ENCODE measurements around the gene ELOVL2. TPM values are rescaled to one million over a fixed set of nuclear protein-coding genes. Genes with fewer than 3 reads are reported as not detected.

Gene ELOVL2
- total RNA-seq, 4 donors from 2014 or later, result 0.60 to 2.2 (median 1.3) TPM

DNA sequence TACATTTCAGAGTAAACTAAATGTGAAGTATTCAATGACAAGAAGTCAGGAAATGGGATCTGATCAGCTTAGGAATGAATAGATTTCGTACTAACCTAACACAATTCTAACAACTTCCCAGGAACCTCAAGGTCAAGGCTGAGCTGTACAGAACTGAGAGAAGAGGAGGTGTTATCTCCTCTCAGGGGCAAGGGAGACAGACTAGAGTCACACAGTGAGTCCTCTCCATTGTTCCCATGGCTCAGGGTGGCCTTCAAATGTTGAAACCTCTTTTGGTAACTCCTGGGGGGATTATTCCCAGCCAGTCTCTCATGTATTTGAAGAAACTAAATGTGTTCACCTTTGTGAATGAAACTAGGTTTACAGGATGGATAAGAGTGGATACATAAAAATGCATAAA lies 27.7 kb downstream of the ELOVL2 start:
- Histone ChIP-seq H3K9me3 (no peaks in the 10 kb centered on the region), H3K36me3 (no peaks in the 10 kb centered on the region), H3K27ac (no peak overlapping the region), H3K27me3 (no peaks in the 10 kb centered on the region), H3K4me3 (no peak overlapping the region), H3K4me1 (peaks cover 0 to 10% (median 2%) of the 10 kb centered on the region in 4 donors)
- TF ChIP-seq EP300 (IDR thresholded peaks at IDR 0.05) (no peak), POLR2A (IDR thresholded peaks at IDR 0.05) (no peak)
- TF ChIP-seq, protein P1, sequence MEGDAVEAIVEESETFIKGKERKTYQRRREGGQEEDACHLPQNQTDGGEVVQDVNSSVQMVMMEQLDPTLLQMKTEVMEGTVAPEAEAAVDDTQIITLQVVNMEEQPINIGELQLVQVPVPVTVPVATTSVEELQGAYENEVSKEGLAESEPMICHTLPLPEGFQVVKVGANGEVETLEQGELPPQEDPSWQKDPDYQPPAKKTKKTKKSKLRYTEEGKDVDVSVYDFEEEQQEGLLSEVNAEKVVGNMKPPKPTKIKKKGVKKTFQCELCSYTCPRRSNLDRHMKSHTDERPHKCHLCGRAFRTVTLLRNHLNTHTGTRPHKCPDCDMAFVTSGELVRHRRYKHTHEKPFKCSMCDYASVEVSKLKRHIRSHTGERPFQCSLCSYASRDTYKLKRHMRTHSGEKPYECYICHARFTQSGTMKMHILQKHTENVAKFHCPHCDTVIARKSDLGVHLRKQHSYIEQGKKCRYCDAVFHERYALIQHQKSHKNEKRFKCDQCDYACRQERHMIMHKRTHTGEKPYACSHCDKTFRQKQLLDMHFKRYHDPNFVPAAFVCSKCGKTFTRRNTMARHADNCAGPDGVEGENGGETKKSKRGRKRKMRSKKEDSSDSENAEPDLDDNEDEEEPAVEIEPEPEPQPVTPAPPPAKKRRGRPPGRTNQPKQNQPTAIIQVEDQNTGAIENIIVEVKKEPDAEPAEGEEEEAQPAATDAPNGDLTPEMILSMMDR (IDR thresholded peaks at IDR 0.05), result no peak
- WGBS, 2 donors, result 93 to 96% methylated on average over 1 of the region's 1 CpG
- DNase-seq (ENCODE audit: low spot score in 2 of 2), result no peak

DNA sequence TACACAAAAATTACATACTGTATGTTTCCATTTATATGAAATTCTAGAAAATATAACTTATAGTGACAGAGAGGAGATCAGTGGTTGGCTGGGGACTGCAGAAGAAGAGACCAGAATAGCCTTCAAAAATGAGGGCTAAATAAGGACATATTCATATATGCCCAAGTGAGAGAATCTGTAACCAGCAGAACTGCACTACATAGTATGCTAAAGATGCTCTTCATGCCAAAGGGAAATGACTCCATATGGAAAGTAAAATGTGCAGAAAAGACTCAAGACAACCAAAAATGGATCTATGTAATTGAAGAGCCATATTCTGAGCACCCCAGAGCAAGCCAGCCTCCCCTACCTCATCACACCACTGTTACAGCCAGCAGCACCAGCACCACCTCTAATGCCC lies 29.0 kb downstream of the ELOVL2 start:
- Histone ChIP-seq H3K36me3 (no peaks in the 10 kb centered on the region), H3K9me3 (no peaks in the 10 kb centered on the region), H3K4me3 (no peak overlapping the region), H3K27me3 (no peaks in the 10 kb centered on the region), H3K4me1 (no peaks in the 10 kb centered on the region), H3K27ac (no peak overlapping the region)
- TF ChIP-seq EP300 (IDR thresholded peaks at IDR 0.05) (no peak), POLR2A (IDR thresholded peaks at IDR 0.05) (no peak)
- TF ChIP-seq, protein P1 (IDR thresholded peaks at IDR 0.05), result no peak
- no peak for DNase-seq (ENCODE audit: low spot score in 2 of 2)

DNA sequence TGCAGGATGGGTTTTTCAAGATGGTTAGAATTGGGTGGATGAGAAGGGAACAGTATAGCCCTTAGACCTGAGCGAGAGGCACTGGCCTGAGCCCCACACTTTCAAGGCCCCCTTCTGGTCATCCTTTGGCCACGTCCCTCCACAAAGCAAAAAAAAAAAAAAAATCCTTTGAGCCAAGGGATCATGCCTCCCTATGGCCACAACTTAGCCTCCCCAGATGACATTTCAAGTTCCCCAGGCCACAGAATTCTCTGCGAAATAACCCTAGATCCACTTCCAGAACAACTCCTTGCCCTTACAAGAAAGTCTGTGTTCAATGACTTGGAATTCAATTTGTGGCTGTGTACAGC lies 30.4 kb downstream of the ELOVL2 start:
- WGBS, 2 donors, result 84 to 97% methylated on average over 3 of the region's 3 CpGs
- DNase-seq (ENCODE audit: low spot score in 2 of 2), result no peak
- no peak overlapping the region for H3K27ac ChIP-seq
- H3K27me3 ChIP-seq, result no peaks in the 10 kb centered on the region
- no peaks in the 10 kb centered on the region for H3K9me3 ChIP-seq
- TF ChIP-seq POLR2A (IDR thresholded peaks at IDR 0.05) (no peak), EP300 (IDR thresholded peaks at IDR 0.05) (no peak)
- TF ChIP-seq, protein P1 (IDR thresholded peaks at IDR 0.05), result no peak
- no peak overlapping the region for H3K4me3 ChIP-seq
- peaks cover 0 to 4% (median 0%) of the 10 kb centered on the region in 4 donors for H3K4me1 ChIP-seq
- H3K36me3 ChIP-seq, result no peaks in the 10 kb centered on the region

DNA sequence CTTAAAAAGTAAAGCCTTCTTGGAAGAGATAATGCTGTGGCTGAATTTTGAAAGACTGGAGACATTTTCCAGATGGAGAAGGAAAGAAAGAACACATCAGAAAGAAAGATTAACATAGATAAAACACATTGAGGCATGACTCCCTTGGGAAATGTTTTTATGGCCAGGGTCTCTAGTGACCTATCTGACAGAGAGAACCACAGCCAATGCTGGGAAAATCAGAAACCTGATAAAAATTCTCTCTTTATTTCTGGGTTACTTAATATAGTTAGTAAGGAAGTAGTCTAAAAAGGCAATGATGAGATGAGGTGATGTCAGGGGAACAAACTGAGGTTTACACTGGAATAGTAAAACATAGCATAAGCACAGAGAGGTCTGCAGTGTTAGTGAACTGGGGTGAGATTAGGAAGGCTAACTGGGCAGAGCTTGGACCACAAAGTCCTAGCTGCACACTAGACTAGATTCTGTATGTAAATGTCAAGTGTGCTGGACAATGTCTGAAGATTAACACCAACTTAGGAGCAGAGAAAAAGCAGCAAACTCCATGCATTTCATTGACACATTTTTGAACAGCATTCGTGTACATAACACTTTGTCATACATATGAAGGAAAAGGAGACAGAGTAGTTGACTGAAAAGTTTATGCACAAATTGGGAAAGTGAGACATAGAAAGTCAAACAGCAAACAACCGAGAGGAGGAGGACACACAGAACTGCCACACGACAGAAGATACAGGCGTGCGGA lies 31.0 kb downstream of the ELOVL2 start:
- H3K36me3 ChIP-seq, result no peaks in the 10 kb centered on the region
- DNase-seq (ENCODE audit: low spot score in 2 of 2), result no peak
- 91 to 92% methylated on average over 5 of the region's 5 CpGs for WGBS, 2 donors
- H3K27ac ChIP-seq, result no peak overlapping the region
- peaks cover 0 to 4% (median 0%) of the 10 kb centered on the region in 4 donors for H3K4me1 ChIP-seq
- no peaks in the 10 kb centered on the region for H3K27me3 ChIP-seq
- H3K9me3 ChIP-seq, result no peaks in the 10 kb centered on the region
- TF ChIP-seq EP300 (IDR thresholded peaks at IDR 0.05) (no peak), POLR2A (IDR thresholded peaks at IDR 0.05) (no peak)
- TF ChIP-seq, protein P1 (IDR thresholded peaks at IDR 0.05), result no peak
- H3K4me3 ChIP-seq, result no peak overlapping the region

DNA sequence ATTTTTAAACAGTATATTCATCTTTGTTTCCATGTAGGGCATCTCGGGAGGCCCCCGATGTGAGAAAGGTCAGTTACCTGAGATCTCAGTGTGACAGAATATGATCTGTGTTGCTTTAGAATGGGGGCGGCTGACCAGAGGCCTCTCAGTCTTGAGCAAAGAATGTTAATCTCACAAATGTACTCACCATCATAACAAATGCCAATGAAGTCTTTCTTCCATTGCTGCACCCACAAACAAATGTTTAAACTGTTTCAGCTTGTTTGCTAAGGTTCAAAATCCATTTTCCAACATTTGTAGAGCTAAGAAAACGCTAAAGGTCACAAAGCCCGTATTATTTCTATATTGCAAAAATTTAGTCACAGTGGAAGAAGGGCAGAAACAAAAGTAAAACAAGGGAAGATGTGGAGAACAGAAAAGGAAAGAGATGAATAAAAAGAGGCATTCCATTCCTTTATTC lies 31.8 kb downstream of the ELOVL2 start:
- Histone ChIP-seq H3K27me3 (no peaks in the 10 kb centered on the region), H3K27ac (no peak overlapping the region), H3K9me3 (no peaks in the 10 kb centered on the region), H3K4me1 (peaks cover 0 to 4% (median 0%) of the 10 kb centered on the region in 4 donors), H3K4me3 (no peak overlapping the region), H3K36me3 (no peaks in the 10 kb centered on the region)
- WGBS, 2 donors, result 55 to 63% methylated on average over 5 of the region's 5 CpGs
- no peak for DNase-seq (ENCODE audit: low spot score in 2 of 2)
- TF ChIP-seq, protein P1 (IDR thresholded peaks at IDR 0.05), result no peak
- TF ChIP-seq POLR2A (IDR thresholded peaks at IDR 0.05), result no peak
- TF ChIP-seq EP300 (IDR thresholded peaks at IDR 0.05), result no peak
